SJSA1 (cell line): ENCODE data around the gene HTRA2. TPM values are rescaled to one million over a fixed set of nuclear protein-coding genes. Genes with fewer than 3 reads are reported as not detected.
"Not testable (repeated sequence)": the region's sequence is repeated elsewhere in the genome, so short reads cannot be mapped to it uniquely, and the experiment has no call there.

Source experiments
- DNase-seq, 2 experiments: peaks; one replicate each; pipeline ENCODE4 v3.0.0-alpha.2; 2015 to 2020; ENCODE audit warnings: low spot score in 2 of 2, low read depth in 1 of 2
- H3K27ac ChIP-seq: fragments of 250-450 bp; sonication (Bioruptor Pico); 2 replicates; pipeline ENCODE4 v1.5.1; 2020; ENCODE audit warnings: mild to moderate bottlenecking, moderate library complexity
- H3K27me3 ChIP-seq: fragments of 250-450 bp; sonication (Bioruptor Pico); replicated peaks from 2 replicates; pipeline ENCODE4 v1.5.1; 2020; ENCODE audit warnings: mild to moderate bottlenecking, moderate library complexity
- H3K36me3 ChIP-seq: fragments of 250-450 bp; sonication (Bioruptor Pico); 2 replicates; pipeline ENCODE4 v1.5.1; 2020; ENCODE audit warnings: mild to moderate bottlenecking
- H3K4me1 ChIP-seq: fragments of 250-450 bp; sonication (Bioruptor Pico); replicated peaks from 2 replicates; pipeline ENCODE4 v1.6.1; 2021; ENCODE audit warnings: mild to moderate bottlenecking
- H3K4me3 ChIP-seq: fragments of 250-450 bp; sonication (Bioruptor Pico); 2 replicates; pipeline ENCODE4 v1.5.1; 2020; ENCODE audit warnings: mild to moderate bottlenecking
- H3K9me3 ChIP-seq: fragments of 250-450 bp; sonication (Bioruptor Pico); replicated peaks from 2 replicates; pipeline ENCODE4 v1.5.1; 2020; ENCODE audit warnings: mild to moderate bottlenecking
- total RNA-seq: library from RNA; depleted of rRNA; stranded (reverse); fragments of >200 nt; shearing (Covaris generic); gene quantifications from 2 replicates; pipeline ENCODE4 v1.2.3, GENCODE V29; 2014; rRNA removed

The HTRA2 gene
- 28.3 and 36.8 TPM in 2 replicates for total RNA-seq

- Histone ChIP-seq H3K36me3 (peaks cover 60% of the 10 kb centered on the region), H3K9me3 (no peaks in the 10 kb centered on the region)
Observed at GRCh38 chr2:74529357-74530238, at the start of gene HTRA2, which contains the start of gene AUP1. Gene HTRA2 (plus strand): TSS chr2:74529933. CDS start chr2:74530007, 74 bp downstream. Gene AUP1 (minus strand): TSS chr2:74529706. CDS start chr2:74529629, 77 bp downstream.

GRCh38 chr2:74481431-74481830, 48.3 kb upstream of the HTRA2 start:
- DNase-seq: no peak
- H3K27me3 ChIP-seq: no peaks in the 10 kb centered on the region
- no peak overlapping the region for H3K27ac ChIP-seq

More at GRCh38 chr2:74529357-74530238, at the start of gene HTRA2, which contains the start of gene AUP1:
- Histone ChIP-seq H3K4me3 (peak within 1 kb of the TSS; percentile 84), H3K27me3 (no peaks in the 10 kb centered on the region), H3K27ac (peak within 1 kb of the TSS; percentile 76), H3K4me1 (peaks cover 13% of the 10 kb centered on the region)
- peak; percentile 97 to 99 for DNase-seq

DNA sequence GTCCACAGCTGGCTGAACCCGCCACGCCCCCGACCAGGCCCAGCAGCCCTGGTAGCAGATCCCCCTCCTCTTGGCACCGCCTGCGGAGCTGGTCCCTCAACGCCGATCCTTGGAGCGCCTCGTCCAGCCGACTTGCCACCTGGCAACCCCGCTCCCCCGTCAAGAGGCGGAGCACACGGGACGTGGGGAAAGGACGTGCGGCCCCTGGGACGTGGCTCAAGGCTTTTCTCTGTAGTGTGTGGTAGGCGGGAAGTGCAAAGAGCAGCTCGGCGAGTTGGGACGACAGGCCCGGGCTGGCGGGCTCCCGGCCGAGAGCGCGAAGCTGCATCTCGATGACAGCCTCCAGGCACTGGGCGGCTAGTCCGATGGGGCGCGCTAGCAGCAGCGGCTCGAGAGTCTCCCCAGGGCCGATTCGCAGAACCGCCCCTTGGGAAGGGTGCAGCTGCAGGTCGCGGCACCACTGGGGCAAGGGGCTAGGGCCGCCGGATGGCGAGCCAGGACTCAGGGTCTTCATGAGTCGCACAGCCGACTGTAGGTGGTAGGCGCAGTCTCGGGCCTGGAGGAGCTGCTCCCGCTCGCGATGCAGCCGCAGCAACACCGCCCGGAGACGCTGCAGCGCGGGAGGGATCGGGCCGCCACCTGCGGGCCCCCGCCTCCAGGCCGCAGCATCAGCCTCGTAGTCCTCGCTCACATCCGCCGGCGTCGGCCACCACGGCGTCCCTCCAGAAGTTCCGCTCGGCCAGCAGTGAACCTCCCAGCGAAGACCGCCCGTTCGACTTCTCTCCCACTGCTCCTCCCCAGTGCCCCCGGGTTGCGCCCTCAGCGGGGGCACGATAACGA, 47.6 kb upstream of the HTRA2 start:
- peak in 1 of 2 experiments; percentile 69 for DNase-seq

More at GRCh38 chr2:74481431-74481830, 48.3 kb upstream of the HTRA2 start:
- Histone ChIP-seq H3K4me1 (peaks cover 16% of the 10 kb centered on the region), H3K36me3 (peaks cover 44% of the 10 kb centered on the region), H3K4me3 (peak overlapping the region; percentile 76), H3K9me3 (0 out of 2 replicates have a peak, but pooled peaks cover 4% of the 10 kb centered on the region)

DNA sequence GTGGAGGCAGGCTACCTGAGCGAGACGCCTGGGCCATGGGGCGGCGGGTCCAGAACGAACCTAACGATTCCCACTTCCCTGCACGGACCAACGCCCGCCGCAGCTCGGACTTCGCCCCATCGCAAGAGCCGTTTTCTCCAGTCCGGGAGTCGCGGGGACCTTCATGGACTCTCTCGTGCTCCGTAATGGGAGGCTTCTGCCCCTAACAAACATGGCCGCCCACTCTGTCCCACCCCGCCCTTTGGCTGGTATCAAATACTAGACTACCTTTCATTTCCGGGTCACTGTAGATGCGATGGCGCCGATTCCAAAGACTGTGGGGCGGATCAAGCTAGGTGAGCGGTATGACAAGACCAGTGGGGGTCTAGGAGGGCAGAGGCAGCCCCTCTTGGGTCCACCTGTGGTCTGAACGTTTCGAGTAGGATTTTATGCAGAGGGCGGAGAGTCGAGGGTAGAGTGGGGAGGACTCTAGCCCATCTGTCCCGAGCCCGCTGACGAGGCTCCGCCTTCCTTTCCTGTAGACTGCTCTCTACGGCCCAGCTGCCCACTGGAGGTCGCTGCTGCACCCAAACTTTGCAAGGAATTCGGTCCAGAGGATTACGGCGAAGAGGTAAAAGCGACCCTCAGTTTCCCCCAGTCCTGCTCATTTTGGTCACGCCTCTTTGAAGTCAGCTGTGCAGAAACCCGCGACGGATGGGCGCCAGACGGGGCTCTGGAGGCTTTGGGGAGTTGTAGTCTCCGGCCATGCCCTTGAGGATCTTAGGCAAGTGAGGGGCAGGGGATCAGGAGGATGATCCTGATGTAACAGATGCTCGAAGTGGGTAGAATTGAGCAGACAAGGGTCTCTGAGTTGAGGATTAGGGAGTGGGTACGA, 46.7 kb upstream of the HTRA2 start, which contains the start of the genes CCDC142 and TTC31:
Gene CCDC142 (minus strand): TSS at position 198 of the 874 bp plus-strand sequence. CDS start 161 bp downstream, at position 37.
Gene TTC31 (plus strand): TSS at position 281 of the 874 bp plus-strand sequence. CDS start 15 bp downstream, at position 296.
- peaks cover 16% of the 10 kb centered on the region for H3K4me1 ChIP-seq
- peak within 1 kb of the TSS; percentile 70 for H3K27ac ChIP-seq
- no peaks in the 10 kb centered on the region for H3K27me3 ChIP-seq
- H3K4me3 ChIP-seq: peak within 1 kb of the TSS; percentile 76
- H3K36me3 ChIP-seq: peaks cover 45% of the 10 kb centered on the region
- 0 out of 2 replicates have a peak, but pooled peaks cover 4% of the 10 kb centered on the region for H3K9me3 ChIP-seq
- peak; percentile 96 to 99 for DNase-seq

More for the DNA sequence above, 47.6 kb upstream of the HTRA2 start:
- peak overlapping the region; percentile 76 for H3K4me3 ChIP-seq
- H3K27ac ChIP-seq: peak overlapping the region; percentile 70
- H3K4me1 ChIP-seq: peaks cover 16% of the 10 kb centered on the region
- H3K27me3 ChIP-seq: no peaks in the 10 kb centered on the region
- 0 out of 2 replicates have a peak, but pooled peaks cover 4% of the 10 kb centered on the region for H3K9me3 ChIP-seq
- H3K36me3 ChIP-seq: peaks cover 45% of the 10 kb centered on the region

DNA sequence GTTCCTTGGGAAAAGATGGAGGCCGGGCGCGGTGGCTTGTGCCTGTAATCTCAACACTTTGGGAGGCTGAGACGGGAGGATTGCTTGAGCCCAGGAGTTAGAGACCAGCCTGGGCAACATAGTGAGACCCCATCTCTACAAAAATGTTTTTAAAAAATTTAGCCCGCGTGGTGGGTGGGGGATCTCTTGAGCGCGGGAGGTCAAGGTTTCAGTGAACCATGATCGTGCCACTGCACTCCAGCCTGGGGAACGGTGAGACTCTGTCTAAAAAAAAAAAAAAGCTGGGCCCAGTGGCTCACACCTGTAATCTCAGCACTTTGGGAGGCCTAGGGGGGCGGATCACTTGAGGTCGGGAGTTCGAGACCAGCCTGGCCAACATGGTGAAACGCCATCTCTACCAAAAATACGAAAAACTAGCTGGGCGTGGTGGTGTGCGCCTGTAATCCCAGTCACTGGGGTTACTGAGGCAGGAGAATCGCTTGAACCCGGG, 46.0 kb upstream of the HTRA2 start:
- DNase-seq, H3K9me3 ChIP-seq, H3K27ac ChIP-seq, H3K27me3 ChIP-seq: not testable (repeated sequence)
- Histone ChIP-seq H3K4me1 (peaks cover 16% of the 10 kb centered on the region), H3K36me3 (peaks cover 51% of the 10 kb centered on the region), H3K4me3 (peak overlapping the region; percentile 76)

- Histone ChIP-seq H3K27ac (no peak overlapping the region), H3K9me3 (0 out of 2 replicates have a peak, but pooled peaks cover 4% of the 10 kb centered on the region), H3K27me3 (no peaks in the 10 kb centered on the region), H3K4me3 (no peak overlapping the region), H3K36me3 (peaks cover 49% of the 10 kb centered on the region), H3K4me1 (peaks cover 15% of the 10 kb centered on the region)
- no peak for DNase-seq
Observed at GRCh38 chr2:74486141-74486540, 43.6 kb upstream of the HTRA2 start.

DNA sequence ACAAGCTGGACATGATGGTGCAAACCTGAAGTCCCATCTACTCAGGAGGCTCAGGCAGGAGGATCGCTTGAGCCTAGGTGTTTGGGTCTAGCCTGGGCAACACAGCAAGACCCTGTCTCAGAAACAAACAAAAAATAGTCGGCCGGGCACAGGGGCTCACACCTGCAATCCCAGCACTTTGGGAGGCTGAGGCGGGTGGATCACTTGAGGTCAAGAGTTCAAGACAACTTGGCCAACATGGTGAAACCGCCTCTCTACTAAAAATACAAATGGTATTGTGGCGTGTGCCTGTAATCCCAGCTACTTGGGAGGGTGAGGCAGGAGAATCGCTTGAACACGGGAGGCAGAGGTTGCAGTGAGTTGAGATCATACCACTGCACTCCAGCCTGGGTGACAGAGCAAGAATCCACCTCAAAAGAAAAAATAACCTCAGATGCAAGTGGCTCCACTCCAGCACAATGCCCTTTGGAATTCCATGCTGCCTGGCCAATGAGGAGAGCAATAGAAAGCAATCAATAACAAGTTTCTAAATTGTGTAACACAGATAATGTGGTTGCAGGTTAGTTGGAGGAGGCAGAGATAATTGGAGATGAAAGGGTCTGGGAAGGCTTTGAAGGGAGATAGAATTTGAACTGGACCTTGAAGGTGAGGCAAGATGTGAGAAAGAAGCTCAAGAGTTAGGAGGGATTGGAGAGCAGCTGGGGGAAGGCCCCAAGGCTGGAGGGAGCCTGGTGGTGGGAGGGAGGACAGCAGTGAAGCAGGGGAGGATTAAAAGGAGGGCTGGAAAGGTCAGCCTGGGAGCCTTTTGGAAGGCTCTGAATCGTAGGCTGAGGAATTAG, 40.9 kb upstream of the HTRA2 start:
- DNase-seq: no peak
- Histone ChIP-seq H3K27ac (no peak overlapping the region), H3K4me3 (no peak overlapping the region), H3K4me1 (no peaks in the 10 kb centered on the region), H3K27me3 (no peaks in the 10 kb centered on the region), H3K36me3 (peaks cover 57% of the 10 kb centered on the region), H3K9me3 (no peaks in the 10 kb centered on the region)

GRCh38 chr2:74489906-74490305, 39.8 kb upstream of the HTRA2 start:
- H3K4me3 ChIP-seq: no peak overlapping the region
- peaks cover 63% of the 10 kb centered on the region for H3K36me3 ChIP-seq
- H3K27ac ChIP-seq: no peak overlapping the region
- H3K4me1 ChIP-seq: no peaks in the 10 kb centered on the region
- DNase-seq: no peak
- no peaks in the 10 kb centered on the region for H3K9me3 ChIP-seq
- H3K27me3 ChIP-seq: no peaks in the 10 kb centered on the region

- no peak overlapping the region for H3K27ac ChIP-seq
- DNase-seq: no peak
- H3K4me1 ChIP-seq: no peaks in the 10 kb centered on the region
- no peaks in the 10 kb centered on the region for H3K27me3 ChIP-seq
- H3K4me3 ChIP-seq: no peak overlapping the region
- no peaks in the 10 kb centered on the region for H3K9me3 ChIP-seq
- H3K36me3 ChIP-seq: peaks cover 52% of the 10 kb centered on the region
Observed at GRCh38 chr2:74491648-74492544, 37.8 kb upstream of the HTRA2 start.

DNA sequence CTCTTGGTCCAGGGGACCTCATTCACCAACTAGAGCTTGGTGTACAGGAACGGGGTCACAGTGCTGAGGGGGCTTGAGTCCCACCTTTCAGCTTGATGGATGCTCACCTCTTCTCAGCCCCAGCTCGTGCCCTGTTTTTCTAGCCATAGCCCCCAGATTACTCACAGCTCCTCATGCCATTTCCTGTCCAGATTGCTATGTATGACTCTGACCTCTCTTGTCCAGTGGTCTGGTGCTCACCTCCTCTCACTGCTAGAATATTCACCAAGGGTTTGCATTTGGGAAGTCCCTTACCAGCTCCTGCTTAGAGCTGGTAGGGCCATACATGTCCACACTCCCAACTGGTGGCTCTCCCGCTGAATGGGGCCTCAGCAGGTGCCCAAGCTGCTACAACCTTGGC, 36.2 kb upstream of the HTRA2 start:
- Histone ChIP-seq H3K4me3 (no peak overlapping the region), H3K27ac (no peak overlapping the region), H3K4me1 (peaks cover 8% of the 10 kb centered on the region), H3K36me3 (peaks cover 42% of the 10 kb centered on the region), H3K9me3 (no peaks in the 10 kb centered on the region), H3K27me3 (peaks cover 13% of the 10 kb centered on the region)
- no peak for DNase-seq

GRCh38 chr2:74495440-74495839, 34.3 kb upstream of the HTRA2 start:
- no peaks in the 10 kb centered on the region for H3K9me3 ChIP-seq

More at GRCh38 chr2:74495440-74495839, 34.3 kb upstream of the HTRA2 start:
- peaks cover 36% of the 10 kb centered on the region for H3K36me3 ChIP-seq
- peaks cover 20% of the 10 kb centered on the region for H3K4me1 ChIP-seq
- peaks cover 32% of the 10 kb centered on the region for H3K27me3 ChIP-seq
- H3K4me3 ChIP-seq: no peak overlapping the region
- H3K27ac ChIP-seq: no peak overlapping the region
- no peak for DNase-seq
